GM18519 (cell line): ENCODE data around the gene MGAT3.

Experiments
- ATAC-seq: cut with Tn5 transposase; IDR thresholded peaks from one replicate; pipeline ENCODE4 v1.9.1; 2021; ENCODE audit warnings: mild to moderate bottlenecking, moderate library complexity; ENCODE audit not compliant: unreplicated experiment, low FRiP score

Gene MGAT3

GRCh38 chr22:39470451-39471291, 13.9 kb downstream of the MGAT3 start:
- ATAC-seq = no peak

- ATAC-seq = no peak
Observed at GRCh38 chr22:39471381-39472141, 14.7 kb downstream of the MGAT3 start.

DNA sequence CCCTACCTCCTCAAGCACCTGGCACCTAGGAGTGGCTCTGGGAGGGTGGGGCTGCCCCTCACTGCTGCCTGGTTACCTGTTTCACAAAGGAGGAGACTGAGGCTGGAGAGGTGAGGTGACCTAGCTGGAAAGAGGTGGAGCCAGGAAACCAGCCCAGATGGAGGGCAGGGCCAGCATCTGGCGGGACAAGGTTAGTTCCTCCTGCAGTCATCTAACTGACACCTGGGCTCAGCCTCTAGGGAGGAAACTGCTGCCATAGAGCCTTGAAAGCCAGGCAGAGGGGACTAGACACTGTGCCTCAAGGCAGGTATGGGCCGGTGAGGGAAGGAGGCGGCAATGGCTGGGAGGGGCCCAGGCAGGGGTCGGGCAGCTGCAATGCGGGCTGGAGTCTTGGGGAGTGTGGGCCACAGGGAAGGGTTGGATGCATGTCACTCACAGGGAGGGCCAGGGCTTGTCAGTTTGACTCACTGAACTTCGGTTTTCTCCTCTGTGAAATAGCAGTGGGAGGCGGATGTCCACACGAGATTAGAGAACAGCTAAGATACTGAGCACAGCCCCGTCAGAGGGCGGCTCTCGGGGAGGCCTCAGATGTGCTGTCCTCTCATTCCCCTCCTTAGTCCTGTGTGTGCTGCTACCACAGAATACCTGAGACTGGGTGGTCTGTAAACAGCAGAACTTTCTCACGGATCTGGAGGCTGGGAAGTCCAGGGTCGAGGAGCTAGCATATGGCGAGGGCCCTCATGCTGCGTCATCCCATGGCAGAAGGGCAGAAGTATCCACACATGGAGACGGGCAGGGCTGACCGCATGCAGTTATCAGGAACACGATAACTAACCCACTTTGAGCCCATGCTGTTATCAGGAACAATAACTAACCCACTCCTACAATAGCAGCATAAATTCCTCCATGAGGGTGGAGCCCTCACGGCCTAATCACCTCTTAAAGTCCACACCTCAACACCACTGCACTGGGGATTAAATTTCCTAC, 16.1 kb downstream of the MGAT3 start:
- no peak for ATAC-seq

GRCh38 chr22:39473851-39474250, 17.0 kb downstream of the MGAT3 start:
- no peak for ATAC-seq

DNA sequence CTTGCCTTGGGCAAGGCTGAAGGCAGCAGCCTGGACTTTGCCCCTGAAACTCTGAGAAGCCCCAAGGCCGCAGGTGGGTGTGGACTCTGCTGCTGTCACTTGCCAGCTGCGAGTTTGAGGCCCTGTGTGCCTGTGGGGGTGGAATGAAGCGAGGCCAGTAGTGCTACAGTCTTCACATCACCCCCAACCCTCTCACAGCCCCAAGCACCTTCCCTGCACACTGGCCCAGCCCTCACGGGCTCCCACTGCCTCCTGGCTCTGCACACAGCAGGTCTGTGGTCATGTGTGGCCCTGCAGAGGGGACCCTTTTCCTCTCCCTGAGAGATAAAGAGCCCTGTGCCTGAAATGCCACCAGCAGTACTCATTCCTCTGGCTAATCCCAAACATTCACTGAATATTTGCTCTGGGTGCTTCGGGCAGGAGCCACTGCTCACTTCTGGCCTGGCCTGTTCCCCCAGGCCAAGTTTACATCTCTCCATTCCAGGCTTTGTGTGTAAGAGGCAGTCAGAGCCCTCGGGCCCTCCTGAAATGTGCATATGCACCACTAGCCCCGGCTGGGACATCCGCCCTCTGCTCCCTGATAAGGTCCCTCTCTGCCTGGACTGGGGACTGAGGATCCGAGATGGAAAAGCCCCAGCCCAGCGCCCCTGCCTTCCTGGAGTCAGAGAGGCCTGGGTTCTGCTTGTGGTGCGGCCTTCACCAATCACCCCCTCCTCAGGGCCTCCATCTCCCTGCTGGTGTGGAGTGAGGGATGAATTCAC, 17.7 kb downstream of the MGAT3 start:
- no peak for ATAC-seq

DNA sequence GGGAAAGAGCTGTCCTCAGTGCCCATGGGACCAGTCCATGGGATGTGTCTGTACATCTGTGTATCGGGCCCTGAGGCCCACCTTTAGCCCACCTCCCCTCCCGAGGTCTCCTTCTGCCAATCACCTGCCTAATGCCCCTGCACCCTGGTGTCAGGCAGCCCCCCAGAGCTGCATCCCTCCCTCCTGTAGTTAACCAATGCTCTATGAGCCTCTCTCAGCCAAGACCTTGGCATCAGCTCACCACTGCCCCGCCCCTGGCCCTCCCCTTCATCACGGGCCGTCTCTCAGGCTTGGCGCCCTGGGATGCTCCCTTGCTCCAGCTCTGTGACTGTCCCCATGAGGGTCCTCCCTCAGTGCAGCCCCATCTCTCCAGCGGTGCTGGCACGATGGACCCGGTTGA, 18.5 kb downstream of the MGAT3 start:
- ATAC-seq = no peak

DNA sequence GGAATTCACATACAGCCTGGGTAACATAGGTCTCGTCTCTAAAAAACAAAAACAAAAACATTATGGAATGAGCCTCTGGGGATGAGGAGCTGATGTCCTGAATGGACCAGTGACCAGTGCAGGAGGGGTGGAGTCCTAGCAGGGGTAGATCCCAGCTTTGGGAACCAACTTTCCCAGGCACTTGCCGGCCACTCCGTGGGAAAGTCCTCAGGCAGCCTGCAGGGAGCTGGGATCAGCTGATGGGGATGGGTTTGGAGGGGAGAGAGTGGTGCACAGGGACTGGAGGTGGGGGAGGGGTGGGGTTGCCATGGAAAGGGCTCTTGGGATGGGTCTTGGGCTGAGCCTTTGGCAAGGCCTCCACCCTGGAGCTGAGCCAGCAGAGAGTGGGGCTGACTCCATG, 19.1 kb downstream of the MGAT3 start:
- no peak for ATAC-seq

- no peak for ATAC-seq
Observed at GRCh38 chr22:39476664-39477063, 19.9 kb downstream of the MGAT3 start.

DNA sequence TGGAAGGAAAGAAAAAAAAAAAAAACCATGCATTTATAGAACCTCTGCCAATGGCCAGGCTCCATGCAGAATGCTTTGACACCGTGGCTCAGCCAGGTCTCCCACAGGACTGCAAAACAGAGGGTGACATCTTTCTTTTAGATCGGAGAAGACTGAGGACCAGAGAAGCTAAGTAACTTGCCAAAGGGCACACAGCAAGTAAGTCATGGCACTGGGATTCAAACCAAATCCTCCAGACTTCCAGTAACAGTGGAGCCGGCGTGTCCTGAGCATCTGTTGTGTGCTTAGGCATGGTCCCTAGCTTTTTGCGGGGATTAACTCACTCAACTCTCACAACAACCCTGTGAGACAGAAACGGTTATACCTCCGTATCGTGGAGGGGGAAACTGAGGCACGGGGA, 20.7 kb downstream of the MGAT3 start:
- ATAC-seq = no peak

DNA sequence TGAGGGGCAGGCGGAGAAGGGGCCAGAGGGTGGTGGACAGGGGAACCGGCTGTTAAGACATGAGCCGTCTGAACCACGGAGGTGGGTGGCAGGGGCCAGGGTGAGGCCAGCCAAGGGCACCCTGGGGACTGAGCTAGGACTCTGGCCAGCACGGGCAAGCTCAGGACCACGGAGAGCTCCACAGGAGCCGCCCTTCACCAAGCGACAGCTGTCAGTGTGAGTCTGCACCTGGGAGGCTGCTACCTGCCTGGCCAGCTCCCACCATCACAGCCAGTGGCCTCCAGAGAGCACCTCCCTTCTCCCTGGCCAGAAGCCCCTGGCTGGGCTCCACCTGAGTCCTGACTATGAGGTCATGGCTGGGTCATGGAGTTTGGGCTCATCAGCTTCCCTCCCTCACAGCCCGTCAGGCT, 21.6 kb downstream of the MGAT3 start:
- no peak for ATAC-seq

- ATAC-seq = no peak
Observed at GRCh38 chr22:39479254-39479653, 22.4 kb downstream of the MGAT3 start.

GRCh38 chr22:39480557-39480956, 23.7 kb downstream of the MGAT3 start:
- ATAC-seq = no peak

DNA sequence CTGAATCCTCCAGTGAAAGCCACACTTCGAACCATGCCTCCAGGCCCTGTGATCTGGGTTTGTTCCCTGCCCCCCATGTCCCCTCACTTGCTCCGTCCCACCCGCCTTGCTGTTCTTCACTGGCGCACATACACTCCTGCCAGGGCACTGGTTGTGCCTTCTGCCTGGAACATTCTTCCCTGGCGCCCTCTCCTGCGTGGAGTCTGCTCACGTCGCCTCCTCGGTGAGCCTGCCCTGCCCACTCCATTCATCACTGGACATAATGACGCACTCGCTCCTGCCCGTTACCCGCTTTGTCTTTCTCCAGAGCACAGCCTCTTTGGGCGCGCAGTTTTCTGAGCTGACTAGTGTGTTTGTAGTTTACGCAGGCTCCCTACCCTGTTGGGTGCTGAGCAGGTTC, 24.2 kb downstream of the MGAT3 start:
- no peak for ATAC-seq

- no peak for ATAC-seq
Observed at GRCh38 chr22:39481595-39481994, 24.8 kb downstream of the MGAT3 start.

- ATAC-seq = no peak
Observed at GRCh38 chr22:39482768-39483167, 26.0 kb downstream of the MGAT3 start.

DNA sequence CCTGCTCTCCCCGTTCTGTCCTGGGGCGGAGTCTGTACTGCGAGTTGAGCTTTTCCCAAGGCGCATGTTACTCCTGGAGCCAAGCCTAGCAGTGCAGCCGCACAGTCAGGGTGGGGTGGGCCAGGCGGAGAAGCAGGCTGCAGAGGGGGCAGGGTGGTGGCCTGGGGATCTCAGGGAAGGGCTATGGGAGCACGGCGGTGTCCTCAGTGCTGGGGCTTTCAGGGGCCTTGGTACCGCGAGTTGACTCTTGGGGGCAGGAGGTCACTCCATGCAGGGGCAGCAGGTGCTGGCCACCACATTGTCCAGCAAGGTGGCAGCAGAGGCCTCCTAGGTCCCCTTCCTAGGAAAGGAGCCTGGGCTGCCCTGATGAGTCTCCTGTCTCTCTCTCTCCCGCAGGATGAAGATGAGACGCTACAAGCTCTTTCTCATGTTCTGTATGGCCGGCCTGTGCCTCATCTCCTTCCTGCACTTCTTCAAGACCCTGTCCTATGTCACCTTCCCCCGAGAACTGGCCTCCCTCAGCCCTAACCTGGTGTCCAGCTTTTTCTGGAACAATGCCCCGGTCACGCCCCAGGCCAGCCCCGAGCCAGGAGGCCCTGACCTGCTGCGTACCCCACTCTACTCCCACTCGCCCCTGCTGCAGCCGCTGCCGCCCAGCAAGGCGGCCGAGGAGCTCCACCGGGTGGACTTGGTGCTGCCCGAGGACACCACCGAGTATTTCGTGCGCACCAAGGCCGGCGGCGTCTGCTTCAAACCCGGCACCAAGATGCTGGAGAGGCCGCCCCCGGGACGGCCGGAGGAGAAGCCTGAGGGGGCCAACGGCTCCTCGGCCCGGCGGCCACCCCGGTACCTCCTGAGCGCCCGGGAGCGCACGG, 30.4 kb downstream of the MGAT3 start:
- no peak for ATAC-seq

GRCh38 chr22:39487826-39488520, 31.2 kb downstream of the MGAT3 start:
- ATAC-seq = no peak

GRCh38 chr22:39488563-39489083, 31.8 kb downstream of the MGAT3 start:
- no peak for ATAC-seq
